Left lung (tissue), 10 donors: ENCODE data around the gene VWA3A. TPM values are rescaled to one million over a fixed set of nuclear protein-coding genes. Genes with fewer than 3 reads are reported as not detected.

Experiments
- ATAC-seq: fragments of 200-7000 bp; cut with Tn5 transposase; one replicate; pipeline ENCODE4 v1.9.1; 2020; ENCODE audit warnings: moderate library complexity
- DNase-seq, 4 donors: peaks; one replicate each; pipeline ENCODE4 v3.0.0-alpha.2; 2013 to 2020
- H3K27ac ChIP-seq, 2 donors: fragments of 200-600 bp; sonication (generic) in 1 of 2; one replicate each; pipeline versions ENCODE4 v1.5.0 to v1.8.0; 2020 to 2021
- H3K27me3 ChIP-seq, 2 donors: fragments of 200-600 bp; sonication (generic) in 1 of 2; one replicate each; pipeline versions ENCODE4 v1.5.0 to v1.8.0; 2020 to 2021
- H3K36me3 ChIP-seq, 2 donors: fragments of 200-600 bp; sonication (generic) in 1 of 2; one replicate each; pipeline versions ENCODE4 v1.5.0 to v1.8.0; 2020 to 2021
- H3K4me1 ChIP-seq, 2 donors: fragments of 200-600 bp; one replicate each; pipeline ENCODE4 v1.8.0; 2021
- H3K4me3 ChIP-seq, 2 donors: fragments of 200-600 bp; sonication (generic) in 1 of 2; one replicate each; pipeline versions ENCODE4 v1.5.0 to v1.8.0; 2020 to 2021; ENCODE audit warnings: mild to moderate bottlenecking in 1 of 2
- H3K9me3 ChIP-seq, 2 donors: fragments of 200-600 bp; sonication (generic) in 1 of 2; one replicate each; pipeline versions ENCODE4 v1.5.0 to v1.8.0; 2020 to 2021
- intact Hi-C, 2 donors: fragments of 100-400 bp; cut with DNase I; formaldehyde crosslinking; loops; one replicate each; pipeline versions ENCODE4 v1.11.2 to v1.14.2; 2022
- polyA plus RNA-seq, 6 donors: library from polyadenylated mRNA; unstranded; fragments of 120-200 nt; gene quantifications; one replicate each; pipeline ENCODE4 v1.2.1, GENCODE V29; 2013; ENCODE audit not compliant: insufficient read length in 6 of 6
- total RNA-seq, 2 donors: library from RNA; stranded (reverse); fragmentation: NEBNext Ultra II Directional; extraction: Animal tissue kit (Norgen Biotek cat#: 25700); gene quantifications; one replicate each; pipeline ENCODE4 v1.2.1, GENCODE V29; 2021
- TF ChIP-seq, protein P1 (sequence below), 2 donors: fragments of 200-600 bp; sonication (generic) in 1 of 2; IDR thresholded peaks; one replicate each; pipeline versions ENCODE4 v1.5.0 to v1.8.0; 2021; ENCODE audit warnings: antibody characterized with exemption in 2 of 2
- donor health status: DM: no; HTN: yes; CAD: no.
- donor health status: DM: no; HTN: no; CAD: no.

Gene VWA3A
- total and polyA plus RNA-seq, 8 donors: 0.12 to 7.1 (median 4.9) TPM

- Histone ChIP-seq H3K36me3 (no peaks in the 10 kb centered on the region), H3K27ac (no peak overlapping the region), H3K4me3 (no peak overlapping the region), H3K4me1 (no peaks in the 10 kb centered on the region), H3K27me3 (no peaks in the 10 kb centered on the region), H3K9me3 (no peaks in the 10 kb centered on the region)
- TF ChIP-seq, protein P1, sequence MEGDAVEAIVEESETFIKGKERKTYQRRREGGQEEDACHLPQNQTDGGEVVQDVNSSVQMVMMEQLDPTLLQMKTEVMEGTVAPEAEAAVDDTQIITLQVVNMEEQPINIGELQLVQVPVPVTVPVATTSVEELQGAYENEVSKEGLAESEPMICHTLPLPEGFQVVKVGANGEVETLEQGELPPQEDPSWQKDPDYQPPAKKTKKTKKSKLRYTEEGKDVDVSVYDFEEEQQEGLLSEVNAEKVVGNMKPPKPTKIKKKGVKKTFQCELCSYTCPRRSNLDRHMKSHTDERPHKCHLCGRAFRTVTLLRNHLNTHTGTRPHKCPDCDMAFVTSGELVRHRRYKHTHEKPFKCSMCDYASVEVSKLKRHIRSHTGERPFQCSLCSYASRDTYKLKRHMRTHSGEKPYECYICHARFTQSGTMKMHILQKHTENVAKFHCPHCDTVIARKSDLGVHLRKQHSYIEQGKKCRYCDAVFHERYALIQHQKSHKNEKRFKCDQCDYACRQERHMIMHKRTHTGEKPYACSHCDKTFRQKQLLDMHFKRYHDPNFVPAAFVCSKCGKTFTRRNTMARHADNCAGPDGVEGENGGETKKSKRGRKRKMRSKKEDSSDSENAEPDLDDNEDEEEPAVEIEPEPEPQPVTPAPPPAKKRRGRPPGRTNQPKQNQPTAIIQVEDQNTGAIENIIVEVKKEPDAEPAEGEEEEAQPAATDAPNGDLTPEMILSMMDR (IDR thresholded peaks at IDR 0.05): no peak
- no peak for DNase-seq
- no peak for ATAC-seq
- intact Hi-C loops: no loop called here
Measured at GRCh38 chr16:22116095-22116700, 23.9 kb downstream of the VWA3A start.

DNA sequence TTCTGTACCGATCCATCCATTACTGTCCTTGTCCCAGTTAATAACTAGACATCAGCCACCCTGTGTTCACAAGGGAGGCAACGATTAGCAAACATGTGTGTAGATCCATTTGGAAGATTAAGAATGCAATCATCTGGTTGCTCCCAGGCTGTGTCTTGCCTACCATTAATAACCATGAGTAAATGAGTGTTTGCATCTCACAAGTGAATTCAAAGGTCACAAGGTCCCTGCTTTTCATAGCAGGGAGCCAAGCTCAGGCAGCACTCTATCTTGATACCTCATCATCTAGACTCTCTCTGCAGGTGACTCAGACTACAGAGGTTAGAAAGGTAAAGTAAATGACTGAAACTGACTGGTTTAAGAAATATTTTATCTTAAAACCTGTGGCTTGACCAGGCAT lies 25.3 kb downstream of the VWA3A start:
- Histone ChIP-seq H3K9me3 (no peaks in the 10 kb centered on the region), H3K4me1 (no peaks in the 10 kb centered on the region), H3K27me3 (no peaks in the 10 kb centered on the region), H3K27ac (no peak overlapping the region), H3K4me3 (no peak overlapping the region), H3K36me3 (no peaks in the 10 kb centered on the region)
- ATAC-seq (no peak), DNase-seq (no peak)
- TF ChIP-seq, protein P1 (IDR thresholded peaks at IDR 0.05): no peak
- intact Hi-C loops: no loop called here

GRCh38 chr16:22120440-22120839 lies 28.1 kb downstream of the VWA3A start:
- intact Hi-C loops: no loop called here

DNA sequence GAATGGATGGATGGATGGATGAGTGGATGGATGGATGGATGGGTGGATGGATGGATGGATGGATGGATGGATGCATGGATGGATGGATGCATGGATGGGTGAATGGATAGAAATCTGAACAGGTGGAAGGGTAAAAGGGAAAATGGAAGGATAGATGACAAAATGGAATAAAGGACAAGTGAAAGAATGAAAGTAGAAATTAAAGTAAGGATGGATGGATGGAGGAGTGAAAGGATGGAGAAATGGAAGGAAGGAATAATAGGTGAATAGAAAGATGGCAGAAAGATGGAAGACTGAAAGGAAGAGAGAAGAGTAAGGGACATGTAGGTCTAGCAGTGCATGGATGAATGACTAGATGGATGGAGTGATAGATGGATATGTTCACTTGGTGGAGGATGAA lies 29.9 kb downstream of the VWA3A start:
- no peaks in the 10 kb centered on the region for H3K27me3 ChIP-seq
- TF ChIP-seq, protein P1 (IDR thresholded peaks at IDR 0.05): no peak
- no peaks in the 10 kb centered on the region for H3K4me1 ChIP-seq
- H3K36me3 ChIP-seq: no peaks in the 10 kb centered on the region
- no peak overlapping the region for H3K27ac ChIP-seq
- H3K9me3 ChIP-seq: no peaks in the 10 kb centered on the region
- H3K4me3 ChIP-seq: no peak overlapping the region
- DNase-seq (no peak), ATAC-seq (no peak)
- intact Hi-C loops: no loop called here

More at GRCh38 chr16:22120440-22120839, 28.1 kb downstream of the VWA3A start:
- no peak for DNase-seq
- TF ChIP-seq, protein P1 (IDR thresholded peaks at IDR 0.05): no peak
- Histone ChIP-seq H3K9me3 (no peaks in the 10 kb centered on the region), H3K27me3 (no peaks in the 10 kb centered on the region), H3K4me3 (no peak overlapping the region), H3K4me1 (no peaks in the 10 kb centered on the region), H3K27ac (no peak overlapping the region), H3K36me3 (no peaks in the 10 kb centered on the region)
- no peak for ATAC-seq

GRCh38 chr16:22123146-22123545 lies 30.8 kb downstream of the VWA3A start:
- TF ChIP-seq, protein P1 (IDR thresholded peaks at IDR 0.05): no peak
- no peak overlapping the region for H3K4me3 ChIP-seq
- no peak for ATAC-seq
- intact Hi-C loops: no loop called here
- DNase-seq: no peak
- H3K36me3 ChIP-seq: no peaks in the 10 kb centered on the region
- no peak overlapping the region for H3K27ac ChIP-seq
- no peaks in the 10 kb centered on the region for H3K27me3 ChIP-seq
- no peaks in the 10 kb centered on the region for H3K4me1 ChIP-seq
- H3K9me3 ChIP-seq: no peaks in the 10 kb centered on the region
